GM18858 (cell line): ENCODE measurements around the gene CCBE1.
"Not testable (repeated sequence)": the region's sequence is repeated elsewhere in the genome, so short reads cannot be mapped to it uniquely, and the experiment has no call there.

ENCODE experiments used
- ATAC-seq: cut with Tn5 transposase; IDR thresholded peaks from one replicate; pipeline ENCODE4 v1.9.1; 2021; ENCODE audit not compliant: unreplicated experiment

Gene CCBE1

DNA sequence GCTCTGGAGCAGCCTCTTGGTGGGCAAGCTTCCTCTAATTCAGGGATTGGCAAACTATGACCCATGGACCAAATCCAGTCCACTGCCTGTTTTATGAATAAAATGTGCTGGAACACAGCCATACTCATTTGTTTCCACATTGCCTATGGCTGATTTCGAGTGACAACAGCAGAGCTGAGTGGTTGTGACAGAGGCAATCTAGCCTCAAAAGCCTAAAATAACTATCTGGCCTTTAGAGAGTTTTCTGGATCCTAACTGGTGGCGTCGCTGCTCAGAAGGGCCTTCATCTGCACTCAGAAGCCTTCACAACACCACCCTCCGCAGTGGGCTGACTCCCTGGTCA is 147.1 kb downstream of the CCBE1 start:
- ATAC-seq = no peak

DNA sequence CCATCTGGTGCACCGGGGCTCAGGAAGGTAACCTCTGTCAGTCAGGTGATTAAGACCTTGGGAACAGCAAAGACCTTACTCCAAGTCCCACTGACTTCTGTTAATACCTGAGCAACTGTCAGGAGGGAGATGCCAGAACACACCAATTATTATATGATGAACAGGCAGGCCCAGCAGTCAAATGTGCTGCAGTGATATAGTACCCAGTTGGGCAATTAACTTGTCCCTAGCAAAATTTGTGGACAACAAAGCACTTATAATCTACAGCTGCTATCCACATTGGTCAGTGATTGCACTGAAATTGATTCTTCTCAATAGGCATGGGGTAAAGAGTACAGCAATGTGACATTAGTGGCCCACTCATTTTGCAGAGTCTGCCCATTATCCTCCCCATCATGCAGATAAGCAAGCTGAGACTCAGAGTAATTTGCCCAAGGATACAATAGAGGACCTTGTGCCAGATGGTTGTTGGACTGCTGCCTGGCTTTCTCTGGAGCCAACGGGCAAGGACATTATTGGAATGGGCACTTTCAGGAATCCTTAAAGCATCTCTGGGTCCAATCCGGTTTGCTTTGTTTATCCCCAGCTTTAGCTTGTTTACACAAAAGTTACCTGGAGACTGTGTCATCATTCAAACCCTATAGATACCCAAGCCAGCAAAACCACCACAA is 147.6 kb downstream of the CCBE1 start:
- no peak for ATAC-seq

DNA sequence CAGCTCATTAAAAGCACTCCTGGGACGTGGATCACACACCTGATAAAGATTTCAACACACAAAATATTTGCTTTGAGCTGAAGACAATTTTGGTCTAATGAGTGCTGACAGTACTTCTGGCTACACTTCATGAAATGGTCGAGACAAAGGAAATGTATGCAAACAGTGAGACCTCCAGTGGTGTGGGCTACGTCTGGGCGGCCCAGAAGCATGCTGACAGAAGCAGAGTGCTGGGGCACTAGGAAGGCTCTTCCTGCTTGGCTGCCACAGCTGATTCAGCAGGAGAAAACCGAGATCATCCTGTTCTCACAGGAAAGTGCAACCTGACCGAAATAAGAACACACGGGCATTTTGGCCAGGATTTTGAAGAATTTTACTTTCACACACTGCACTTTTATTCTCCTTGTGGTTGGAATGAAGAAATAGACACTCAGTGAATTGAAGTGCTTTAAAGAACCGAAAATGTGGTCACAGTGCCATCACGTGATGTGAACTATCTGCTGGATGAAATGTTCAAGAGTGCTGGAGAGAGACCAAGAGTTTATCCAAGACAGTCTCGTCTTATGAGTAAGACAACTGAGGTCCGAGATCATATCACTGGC is 149.5 kb downstream of the CCBE1 start:
- ATAC-seq = no peak

DNA sequence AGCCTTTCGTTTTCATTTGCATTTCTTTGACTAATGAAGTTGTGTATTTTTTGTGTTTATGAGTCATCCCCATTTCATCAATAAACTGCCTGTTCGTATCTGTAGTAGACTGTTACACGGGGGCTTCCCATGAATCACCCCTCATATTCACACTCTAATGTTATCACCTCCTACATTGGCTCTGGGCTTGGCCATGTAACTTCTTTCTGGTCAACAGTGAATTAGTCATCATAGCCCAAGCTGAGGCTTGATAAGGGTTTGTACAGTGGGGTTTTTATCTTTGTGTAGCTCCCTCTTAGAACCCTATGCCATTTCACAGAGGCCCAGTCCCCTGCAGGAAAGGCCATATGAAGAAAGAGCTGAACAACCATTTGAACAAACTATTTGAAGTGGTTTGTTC is 151.0 kb downstream of the CCBE1 start:
- no peak for ATAC-seq

DNA sequence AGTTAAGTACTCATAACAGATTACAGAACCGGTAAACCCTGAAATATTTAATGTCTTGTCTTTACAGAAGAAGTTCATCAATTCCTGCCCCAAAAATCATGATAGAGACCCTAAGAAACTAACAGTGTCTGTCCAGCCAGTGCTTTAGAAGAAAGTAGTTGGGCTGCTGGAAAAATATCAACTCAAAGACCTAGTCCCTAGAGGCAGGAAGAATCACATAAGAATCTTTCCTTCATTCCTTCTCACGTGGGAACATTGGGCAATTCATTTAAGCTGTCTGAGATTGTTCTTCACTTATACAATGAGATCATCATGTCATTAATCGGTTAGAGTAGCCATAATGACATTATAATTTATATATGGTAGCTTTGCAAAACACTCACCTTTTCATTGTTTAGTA is 156.4 kb downstream of the CCBE1 start:
- no peak for ATAC-seq

DNA sequence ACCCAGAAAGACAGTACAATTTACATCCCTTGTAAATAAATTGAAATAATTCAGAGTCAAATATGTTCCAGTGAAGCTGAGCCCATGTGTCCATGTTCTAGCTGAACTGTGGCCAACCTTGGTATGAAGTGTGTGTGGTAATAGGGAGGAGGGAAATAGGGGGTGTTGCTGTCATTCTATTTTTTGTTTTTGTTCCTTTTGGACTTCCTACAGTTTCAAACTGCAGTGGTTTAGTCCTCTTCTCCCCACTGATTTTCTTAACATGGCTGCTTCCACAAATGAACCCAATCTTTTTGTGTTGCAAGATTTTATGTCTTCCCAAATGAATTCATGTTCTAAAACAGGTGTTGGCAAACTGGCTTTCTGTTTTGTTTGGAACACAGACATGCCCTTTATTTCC is 156.9 kb downstream of the CCBE1 start:
- no peak for ATAC-seq

DNA sequence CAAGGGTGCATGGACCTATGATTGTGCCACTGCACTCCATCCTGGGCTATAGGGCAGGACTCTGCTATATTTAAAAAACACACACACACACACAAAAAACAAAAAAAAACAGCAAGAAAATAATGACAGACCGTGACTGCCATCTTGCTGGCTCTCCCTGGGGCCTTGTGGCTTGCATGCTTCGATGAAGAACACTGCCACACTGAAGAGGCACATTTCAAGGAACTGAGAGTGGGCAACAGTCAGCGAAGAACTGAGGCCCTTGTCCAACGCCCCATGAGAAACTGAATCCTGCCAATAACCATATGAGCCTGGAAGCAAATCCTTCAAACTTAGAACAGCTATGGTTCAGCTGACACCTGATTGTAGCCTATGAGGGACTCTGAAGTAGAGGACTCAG is 158.1 kb downstream of the CCBE1 start:
- ATAC-seq = no peak

DNA sequence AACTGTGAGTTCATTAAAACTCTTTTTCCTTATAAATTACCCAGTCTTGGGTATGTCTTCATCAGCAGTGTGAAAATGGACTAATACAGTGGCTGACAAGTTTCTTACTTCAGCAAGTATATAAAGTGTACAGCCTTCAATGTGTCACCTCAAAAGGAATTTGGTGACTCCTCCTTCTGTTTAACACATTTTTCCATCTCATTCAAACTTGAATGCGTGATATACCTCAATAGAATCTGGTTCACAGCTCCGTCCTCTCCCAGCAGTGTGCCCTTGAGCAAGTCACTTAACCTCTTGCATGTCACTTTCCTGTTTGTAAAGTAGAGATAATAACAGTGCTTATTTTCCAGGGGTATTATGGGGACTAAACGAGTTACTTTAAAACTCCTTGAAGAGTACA is 159.6 kb downstream of the CCBE1 start:
- ATAC-seq = no peak

DNA sequence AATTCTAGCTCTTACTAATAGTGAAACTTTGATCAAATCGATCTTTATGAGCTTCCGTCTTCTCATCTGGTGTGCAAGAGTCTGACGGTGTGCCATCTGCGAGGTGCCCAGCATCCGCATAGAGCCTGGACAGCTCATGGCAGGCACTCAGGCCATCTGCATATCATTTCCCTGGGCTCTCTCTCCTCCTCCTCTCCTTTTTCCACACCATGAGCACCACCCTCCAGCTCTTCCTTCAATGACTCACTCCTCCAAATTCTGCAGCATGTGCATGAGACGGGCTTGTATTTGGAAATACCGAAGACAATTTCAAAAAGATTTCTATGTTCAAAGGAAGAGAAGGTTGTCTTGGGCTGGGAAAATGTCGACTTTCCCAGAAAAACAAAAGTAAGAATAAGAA is 161.1 kb downstream of the CCBE1 start:
- no peak for ATAC-seq

DNA sequence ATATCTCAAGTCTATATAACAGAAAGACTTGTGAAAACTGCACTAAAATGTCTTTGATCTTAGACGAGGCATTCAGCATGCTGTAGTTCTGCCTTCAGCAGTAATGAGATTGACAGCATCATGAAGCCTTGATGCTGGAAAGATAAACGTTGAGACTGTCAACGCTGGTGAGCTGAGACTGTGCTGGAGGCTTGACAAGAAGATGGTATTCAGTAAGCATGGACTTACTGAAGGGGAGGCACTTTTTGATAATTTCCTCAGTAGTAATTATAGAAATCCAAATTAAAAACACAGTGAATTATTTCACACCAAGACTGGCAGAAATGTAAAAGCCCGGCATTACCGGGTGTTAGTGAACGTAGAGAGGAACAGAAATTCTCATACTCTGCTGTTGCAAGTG is 162.2 kb downstream of the CCBE1 start:
- no peak for ATAC-seq

DNA sequence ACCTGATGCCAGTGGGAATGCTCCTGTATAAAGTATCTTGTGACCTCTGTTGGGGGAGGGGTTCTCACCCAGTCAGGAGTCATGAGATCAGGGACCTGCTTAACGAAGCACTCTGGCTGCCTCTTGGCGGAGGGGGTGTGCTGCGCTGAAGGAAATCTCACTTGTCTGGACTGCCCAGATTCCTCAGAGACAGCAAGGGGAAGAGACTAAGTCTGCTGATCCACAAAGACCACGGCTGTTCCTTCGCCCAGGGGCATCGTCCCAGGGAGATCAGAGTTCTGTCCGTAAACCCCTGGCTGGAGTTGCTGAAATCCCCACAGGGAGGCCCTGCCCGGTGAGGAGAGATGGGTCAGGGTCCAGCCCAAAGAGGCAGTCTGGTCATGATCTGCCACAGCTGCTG is 168.4 kb downstream of the CCBE1 start:
- no peak for ATAC-seq

DNA sequence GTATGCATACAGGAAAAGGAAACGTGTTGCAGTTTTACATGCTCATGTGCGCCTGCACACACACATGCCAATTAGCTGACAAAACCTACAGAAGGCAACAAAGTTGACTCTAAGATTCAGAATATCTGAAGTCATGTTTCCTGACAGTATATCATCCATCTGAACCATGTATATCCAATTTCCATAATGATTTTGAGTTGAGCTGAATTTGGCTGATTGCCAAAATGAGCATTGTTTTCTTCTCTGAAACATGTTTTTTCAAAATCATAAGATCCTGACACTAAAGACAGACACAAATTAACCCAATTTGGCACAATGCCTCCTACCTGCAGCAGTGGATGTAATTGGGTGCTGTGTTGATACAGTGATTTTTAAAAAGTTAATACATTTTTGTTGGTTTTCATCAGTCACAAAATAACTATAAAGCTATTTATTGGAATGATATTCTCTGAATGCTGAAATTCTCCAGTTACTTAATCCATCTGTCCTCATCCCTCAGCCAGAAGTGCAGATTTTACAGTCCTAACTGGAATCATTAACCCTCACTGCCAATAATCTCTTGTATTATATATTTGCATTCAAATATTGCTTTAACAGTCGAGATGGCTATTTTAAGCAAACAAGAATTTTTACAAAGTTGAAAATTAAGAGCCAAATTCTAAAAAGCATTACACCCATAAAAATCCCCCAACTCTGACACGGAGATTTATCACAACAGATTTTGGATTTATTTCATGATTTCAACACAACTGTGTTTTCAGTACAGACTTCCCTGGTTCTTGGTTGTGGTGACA is 176.5 kb downstream of the CCBE1 start:
- ATAC-seq = no peak

DNA sequence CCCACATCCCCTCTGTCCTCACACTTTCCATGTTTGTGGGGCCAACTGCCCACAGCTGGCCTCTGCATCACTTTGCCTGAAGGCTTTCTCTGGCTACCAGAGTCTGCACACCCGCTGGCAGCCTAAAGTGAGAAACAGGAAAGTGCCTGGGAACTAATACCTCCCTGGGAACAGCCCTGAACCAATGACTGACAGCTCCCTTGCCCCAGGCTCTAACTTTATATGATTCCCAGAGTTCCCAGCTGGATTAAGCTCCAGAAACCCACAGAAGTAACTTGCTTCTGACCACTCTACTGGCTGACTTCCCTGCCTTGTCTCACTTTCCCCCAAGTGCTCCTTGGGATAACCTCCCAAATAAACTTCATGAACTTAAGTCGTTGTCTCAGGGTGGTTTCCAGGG is 178.5 kb downstream of the CCBE1 start:
- ATAC-seq = no peak

DNA sequence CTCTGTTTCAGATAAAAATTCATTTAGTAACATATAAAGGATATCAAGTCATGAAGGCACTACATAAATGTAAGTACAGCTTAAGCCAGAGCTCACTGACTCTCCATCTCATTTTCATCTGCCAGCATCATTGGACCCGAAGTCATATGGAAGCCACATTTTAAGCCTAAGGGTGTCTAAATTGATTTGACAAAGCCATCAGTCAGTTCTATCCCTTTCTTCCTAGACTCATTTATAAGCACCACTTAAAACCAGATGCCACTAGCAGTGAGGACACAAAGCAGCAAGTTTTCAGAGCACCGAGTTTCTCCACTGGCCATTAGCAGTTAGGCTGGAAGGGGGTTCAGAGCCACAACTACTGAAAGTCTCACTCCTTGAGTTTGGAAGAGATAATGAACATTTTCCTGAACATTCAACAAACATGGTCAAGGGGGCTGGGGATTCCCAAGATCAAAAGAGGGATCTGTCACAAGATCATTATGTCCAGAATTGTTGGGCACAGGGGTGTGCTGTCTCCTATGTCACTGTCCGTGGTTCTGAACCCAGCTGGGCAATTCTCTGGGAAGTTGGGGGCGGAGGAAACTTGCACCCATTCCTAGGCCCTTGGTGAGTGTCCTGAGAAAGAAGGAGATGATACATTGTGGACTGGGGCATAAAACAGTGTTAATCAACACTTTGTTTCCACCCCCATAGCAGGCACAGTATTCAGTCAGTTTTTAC is 179.6 kb downstream of the CCBE1 start:
- no peak for ATAC-seq

DNA sequence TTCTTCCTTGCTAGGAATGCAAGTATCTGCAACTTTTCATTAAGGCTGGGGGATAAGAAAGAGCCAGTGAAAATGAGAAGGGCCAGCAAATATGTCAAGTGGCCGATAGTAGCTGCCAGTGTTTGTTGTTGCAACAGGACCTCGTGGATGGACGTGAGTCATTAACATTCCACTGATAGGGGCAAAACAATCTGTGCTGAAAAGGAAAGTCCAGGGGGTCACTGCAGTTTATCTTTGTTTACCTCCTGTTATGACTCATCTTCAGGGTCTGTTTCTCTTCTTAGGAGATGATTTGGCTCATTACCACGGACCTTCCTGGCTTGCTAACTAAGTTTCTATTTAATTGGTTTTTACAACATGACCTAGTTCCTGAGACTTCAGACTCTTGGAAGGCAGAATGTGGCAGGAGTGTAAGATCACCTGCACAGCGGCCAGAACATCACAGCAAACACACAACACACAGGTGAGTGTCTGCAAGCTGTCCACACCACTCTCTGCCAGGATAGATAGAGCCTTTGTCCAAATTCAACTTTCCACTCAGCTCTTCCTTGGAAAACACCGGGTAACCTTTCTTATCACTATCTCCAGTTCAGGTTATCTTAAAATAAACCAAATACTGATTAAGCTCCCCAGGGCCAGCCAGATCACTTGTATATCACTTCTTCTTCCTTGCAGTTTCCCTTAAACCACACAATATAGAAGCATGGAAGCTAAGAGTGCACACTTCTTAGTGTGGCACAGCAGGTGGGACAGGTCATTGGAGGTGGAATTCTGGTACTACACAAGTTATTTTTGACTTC is 180.7 kb downstream of the CCBE1 start:
- ATAC-seq = no peak

DNA sequence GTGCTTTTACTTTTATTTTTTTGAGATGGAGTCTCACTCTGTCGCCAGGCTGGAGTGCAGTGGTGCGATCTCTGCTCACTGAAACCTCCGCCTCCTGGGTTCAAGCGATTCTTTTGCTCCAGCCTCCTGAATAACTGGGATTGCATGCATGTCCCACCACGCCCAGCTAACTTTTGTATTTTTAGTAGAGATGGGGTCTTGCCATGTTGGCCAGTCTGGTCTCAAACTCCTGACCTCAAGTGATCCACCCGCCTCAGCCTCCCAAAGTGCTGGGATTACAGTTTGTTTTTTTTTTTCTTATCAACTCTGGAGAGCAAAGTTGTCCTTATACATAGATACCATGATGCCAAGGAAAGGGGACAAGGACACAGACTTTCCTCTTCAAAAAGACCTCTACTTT is 181.3 kb downstream of the CCBE1 start:
- not testable (repeated sequence) for ATAC-seq

DNA sequence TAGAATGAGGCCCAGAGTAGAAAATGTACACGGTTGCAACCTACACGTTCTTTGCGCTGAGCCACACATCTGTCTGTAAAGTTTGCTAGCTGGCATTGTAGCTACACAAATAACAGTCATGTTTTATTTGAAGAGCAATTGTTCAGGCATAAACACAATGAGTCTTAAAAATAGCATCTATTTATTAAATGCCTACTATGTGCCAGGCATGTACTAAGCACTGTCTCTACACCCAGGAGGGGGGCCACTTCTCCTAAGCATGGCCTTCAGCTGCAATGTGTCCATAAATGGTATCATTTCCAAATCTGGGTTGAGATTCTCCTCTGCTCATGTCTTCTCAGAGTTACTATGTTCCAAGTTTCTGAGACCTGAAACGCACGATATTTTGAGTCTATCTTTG is 182.1 kb downstream of the CCBE1 start:
- no peak for ATAC-seq

DNA sequence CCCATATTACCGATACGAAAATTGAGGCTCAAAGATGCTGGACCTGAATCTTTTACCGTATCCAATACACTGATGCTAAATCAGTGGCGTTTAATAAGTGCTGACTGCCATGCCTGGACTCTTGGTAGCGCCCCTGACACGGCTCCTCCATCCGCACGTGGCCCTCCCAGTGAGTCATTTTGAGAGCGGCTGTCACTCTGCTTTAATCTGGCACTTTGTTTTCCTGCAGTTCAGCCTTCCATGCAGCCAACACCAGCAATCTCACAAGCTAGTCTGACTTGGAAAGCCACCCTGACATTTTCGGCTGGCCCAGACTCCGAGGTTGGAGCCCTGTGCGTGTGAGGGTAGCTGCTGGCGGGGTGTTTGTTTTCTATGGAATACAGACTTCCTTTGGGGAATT is 183.0 kb downstream of the CCBE1 start:
- no peak for ATAC-seq

DNA sequence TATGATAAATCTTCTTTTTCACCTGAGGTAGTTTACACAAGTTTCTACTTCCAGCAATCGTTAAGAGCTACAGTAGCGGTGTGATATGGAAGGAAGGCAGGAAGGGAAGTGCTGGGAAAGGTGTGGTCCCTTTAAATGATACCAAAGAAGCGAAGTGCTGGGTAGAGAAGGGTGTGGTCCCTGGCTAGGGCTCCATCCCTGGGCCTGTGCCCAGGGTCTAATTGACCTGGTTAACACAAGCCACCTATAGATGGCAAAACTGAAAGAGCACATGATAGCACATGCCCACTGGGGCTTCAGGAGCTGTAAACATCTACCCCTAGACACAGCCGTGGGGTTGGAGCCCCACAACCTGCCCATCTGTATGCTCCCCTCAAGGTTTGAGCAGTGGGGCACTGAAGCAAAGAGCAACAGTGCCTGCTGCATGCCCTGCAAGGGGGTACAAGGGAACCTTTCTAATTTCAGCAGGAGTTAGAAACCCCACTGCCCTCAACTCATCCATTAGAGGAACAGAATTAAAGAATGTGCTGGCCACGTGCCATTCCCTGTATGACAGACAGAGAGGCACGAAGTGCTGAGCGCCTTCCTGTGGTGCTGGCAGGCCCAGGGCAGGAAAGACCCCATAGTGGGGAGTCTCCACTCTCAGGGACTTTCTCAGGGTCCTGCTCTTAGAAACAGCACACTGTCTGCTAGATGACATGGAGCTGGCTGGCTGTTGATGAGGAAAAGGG is 185.0 kb downstream of the CCBE1 start:
- no peak for ATAC-seq
